ENCODE results near the gene MXRA5. TPM values are rescaled to one million over a fixed set of nuclear protein-coding genes. Genes with fewer than 3 reads are reported as not detected.
"Not testable (repeated sequence)": the region's sequence is repeated elsewhere in the genome, so short reads cannot be mapped to it uniquely, and the experiment has no call there.

MXRA5 gene
- total RNA-seq, 1 donor from 2014 or later: 0.25 TPM

- TF ChIP-seq CTCF (IDR thresholded peaks at IDR 0.05; ENCODE audit: partially characterized antibody, unreplicated experiment): no peak
- DNase-seq: no peak
- no peaks in the 10 kb centered on the region for H3K4me1 Mint-ChIP-seq (ENCODE audit: low read depth, unreplicated experiment)
- H3K9me3 Mint-ChIP-seq (ENCODE audit: unreplicated experiment): no peaks in the 10 kb centered on the region
- H3K36me3 Mint-ChIP-seq (ENCODE audit: unreplicated experiment): no peaks in the 10 kb centered on the region
- no peaks in the 10 kb centered on the region for H3K27me3 Mint-ChIP-seq (ENCODE audit: unreplicated experiment)
- no peak overlapping the region for H3K27ac Mint-ChIP-seq (ENCODE audit: unreplicated experiment)
- H3K4me3 Mint-ChIP-seq (ENCODE audit: unreplicated experiment): no peak overlapping the region
Measured at GRCh38 chrX:3384327-3384726, 37.9 kb upstream of the MXRA5 start.

DNA sequence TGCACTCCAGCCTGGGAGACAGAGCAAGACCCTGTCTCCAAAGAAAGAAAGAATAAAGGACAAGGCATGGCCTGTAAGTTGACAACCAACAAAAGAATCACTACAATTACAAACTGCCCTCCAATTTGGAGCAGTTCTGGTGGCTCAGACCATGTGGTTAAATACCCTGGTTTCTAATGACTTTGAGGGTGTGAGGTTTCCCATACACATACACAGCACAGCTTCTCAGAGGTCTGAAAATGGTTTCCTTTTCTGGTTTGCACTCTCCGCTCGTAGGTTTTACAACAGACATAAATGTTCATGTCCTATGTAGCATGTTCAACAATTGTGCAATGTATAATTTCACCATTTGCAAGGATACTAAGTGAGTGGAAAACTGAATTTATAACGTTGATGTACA, 34.2 kb upstream of the MXRA5 start:
- Mint-ChIP-seq H3K9me3 (ENCODE audit: unreplicated experiment) (no peaks in the 10 kb centered on the region), H3K4me3 (ENCODE audit: unreplicated experiment) (no peak overlapping the region)

DNA sequence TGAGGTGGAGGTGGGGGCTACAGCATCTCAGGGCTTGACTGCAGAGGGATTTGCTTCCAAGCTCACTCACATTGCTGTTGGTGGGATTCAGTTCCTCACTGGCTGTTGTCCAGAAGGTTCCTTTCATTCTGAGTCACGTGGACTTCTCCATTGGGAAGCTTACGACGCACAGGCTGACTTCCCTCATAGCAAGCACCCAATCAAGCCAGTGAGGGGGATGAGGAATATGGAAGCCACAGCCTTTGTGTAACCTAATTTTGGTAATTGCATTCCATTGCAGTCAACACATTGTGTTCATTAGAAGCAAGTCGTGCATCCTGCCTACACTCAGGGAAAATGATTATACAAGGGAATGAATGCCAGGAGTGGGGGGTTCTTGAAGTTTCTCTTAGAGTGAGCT, 32.7 kb upstream of the MXRA5 start:
- DNase-seq: no peak
- H3K4me3 Mint-ChIP-seq (ENCODE audit: unreplicated experiment): no peak overlapping the region
- no peaks in the 10 kb centered on the region for H3K27me3 Mint-ChIP-seq (ENCODE audit: unreplicated experiment)
- H3K36me3 Mint-ChIP-seq (ENCODE audit: unreplicated experiment): no peaks in the 10 kb centered on the region
- H3K27ac Mint-ChIP-seq (ENCODE audit: unreplicated experiment): no peak overlapping the region
- no peaks in the 10 kb centered on the region for H3K4me1 Mint-ChIP-seq (ENCODE audit: low read depth, unreplicated experiment)
- H3K9me3 Mint-ChIP-seq (ENCODE audit: unreplicated experiment): no peaks in the 10 kb centered on the region
- no peak for TF ChIP-seq CTCF (IDR thresholded peaks at IDR 0.05; ENCODE audit: partially characterized antibody, unreplicated experiment)

More for the DNA sequence above, 34.2 kb upstream of the MXRA5 start:
- TF ChIP-seq CTCF (IDR thresholded peaks at IDR 0.05; ENCODE audit: partially characterized antibody, unreplicated experiment): no peak
- Mint-ChIP-seq H3K36me3 (ENCODE audit: unreplicated experiment) (no peaks in the 10 kb centered on the region), H3K4me1 (ENCODE audit: low read depth, unreplicated experiment) (no peaks in the 10 kb centered on the region), H3K27me3 (ENCODE audit: unreplicated experiment) (no peaks in the 10 kb centered on the region), H3K27ac (ENCODE audit: unreplicated experiment) (no peak overlapping the region)
- DNase-seq: no peak

DNA sequence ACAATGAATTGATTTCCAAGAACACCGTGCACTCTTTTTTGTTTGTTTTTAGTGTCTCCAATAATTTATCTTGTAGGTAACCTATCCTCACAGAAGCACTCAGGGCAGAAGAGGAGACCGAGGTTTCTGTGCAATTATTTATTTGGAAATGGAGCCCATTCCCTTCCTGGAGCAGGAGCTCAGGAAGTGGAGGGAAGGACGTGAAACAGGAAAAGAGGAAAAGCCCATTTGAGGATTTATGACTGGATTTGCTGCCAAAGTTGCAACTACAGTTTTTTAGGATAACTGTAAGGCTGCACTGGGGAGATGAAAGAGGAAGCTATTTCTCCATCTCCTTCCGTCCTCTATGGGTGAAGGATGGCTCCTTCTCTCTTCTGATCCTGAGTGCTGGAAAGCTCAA, 31.7 kb upstream of the MXRA5 start:
- no peak overlapping the region for H3K4me3 Mint-ChIP-seq (ENCODE audit: unreplicated experiment)
- H3K4me1 Mint-ChIP-seq (ENCODE audit: low read depth, unreplicated experiment): no peaks in the 10 kb centered on the region
- H3K36me3 Mint-ChIP-seq (ENCODE audit: unreplicated experiment): no peaks in the 10 kb centered on the region
- H3K27ac Mint-ChIP-seq (ENCODE audit: unreplicated experiment): no peak overlapping the region
- H3K9me3 Mint-ChIP-seq (ENCODE audit: unreplicated experiment): no peaks in the 10 kb centered on the region
- no peaks in the 10 kb centered on the region for H3K27me3 Mint-ChIP-seq (ENCODE audit: unreplicated experiment)
- TF ChIP-seq CTCF (IDR thresholded peaks at IDR 0.05; ENCODE audit: partially characterized antibody, unreplicated experiment): no peak
- DNase-seq: no peak

DNA sequence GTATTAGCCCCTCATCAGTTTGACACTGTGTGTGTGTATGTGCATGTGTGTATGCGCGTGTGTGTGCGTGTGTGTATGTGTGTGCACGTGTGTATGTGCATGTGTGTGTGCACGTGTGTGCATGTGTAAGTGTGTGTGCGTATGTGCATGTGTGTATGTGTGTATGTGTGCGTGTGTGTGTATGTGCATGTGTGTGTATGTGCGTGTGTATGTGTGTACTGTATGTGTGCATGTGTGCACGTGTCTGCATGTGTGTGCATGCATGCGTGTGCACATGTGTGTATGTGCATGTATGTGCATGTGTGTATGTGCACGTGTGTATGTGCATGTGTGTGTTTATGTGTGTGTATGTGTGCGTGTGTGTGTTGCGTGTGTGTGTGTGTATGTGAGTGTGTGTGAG, 31.1 kb upstream of the MXRA5 start:
- no peak overlapping the region for H3K27ac Mint-ChIP-seq (ENCODE audit: unreplicated experiment)
- TF ChIP-seq CTCF (IDR thresholded peaks at IDR 0.05; ENCODE audit: partially characterized antibody, unreplicated experiment): no peak
- H3K4me1 Mint-ChIP-seq (ENCODE audit: low read depth, unreplicated experiment): no peaks in the 10 kb centered on the region
- no peaks in the 10 kb centered on the region for H3K9me3 Mint-ChIP-seq (ENCODE audit: unreplicated experiment)
- no peaks in the 10 kb centered on the region for H3K27me3 Mint-ChIP-seq (ENCODE audit: unreplicated experiment)
- no peak for DNase-seq
- no peak overlapping the region for H3K4me3 Mint-ChIP-seq (ENCODE audit: unreplicated experiment)
- no peaks in the 10 kb centered on the region for H3K36me3 Mint-ChIP-seq (ENCODE audit: unreplicated experiment)

GRCh38 chrX:3375878-3376508, 29.5 kb upstream of the MXRA5 start:
- H3K4me3 Mint-ChIP-seq (ENCODE audit: unreplicated experiment); H3K36me3 Mint-ChIP-seq (ENCODE audit: unreplicated experiment); DNase-seq; H3K27me3 Mint-ChIP-seq (ENCODE audit: unreplicated experiment); H3K9me3 Mint-ChIP-seq (ENCODE audit: unreplicated experiment); H3K27ac Mint-ChIP-seq (ENCODE audit: unreplicated experiment); H3K4me1 Mint-ChIP-seq (ENCODE audit: low read depth, unreplicated experiment): not testable (repeated sequence)

All from glutamatergic neuron (in vitro differentiated cells).